ENCODE data around the gene MEAK7. TPM values are rescaled to one million over a fixed set of nuclear protein-coding genes. Genes with fewer than 3 reads are reported as not detected.

MEAK7 gene
- total and polyA plus RNA-seq, 2 of the 4 experiments (the other 2 are of a cell fraction) = 27.4 to 39.0 TPM

DNA sequence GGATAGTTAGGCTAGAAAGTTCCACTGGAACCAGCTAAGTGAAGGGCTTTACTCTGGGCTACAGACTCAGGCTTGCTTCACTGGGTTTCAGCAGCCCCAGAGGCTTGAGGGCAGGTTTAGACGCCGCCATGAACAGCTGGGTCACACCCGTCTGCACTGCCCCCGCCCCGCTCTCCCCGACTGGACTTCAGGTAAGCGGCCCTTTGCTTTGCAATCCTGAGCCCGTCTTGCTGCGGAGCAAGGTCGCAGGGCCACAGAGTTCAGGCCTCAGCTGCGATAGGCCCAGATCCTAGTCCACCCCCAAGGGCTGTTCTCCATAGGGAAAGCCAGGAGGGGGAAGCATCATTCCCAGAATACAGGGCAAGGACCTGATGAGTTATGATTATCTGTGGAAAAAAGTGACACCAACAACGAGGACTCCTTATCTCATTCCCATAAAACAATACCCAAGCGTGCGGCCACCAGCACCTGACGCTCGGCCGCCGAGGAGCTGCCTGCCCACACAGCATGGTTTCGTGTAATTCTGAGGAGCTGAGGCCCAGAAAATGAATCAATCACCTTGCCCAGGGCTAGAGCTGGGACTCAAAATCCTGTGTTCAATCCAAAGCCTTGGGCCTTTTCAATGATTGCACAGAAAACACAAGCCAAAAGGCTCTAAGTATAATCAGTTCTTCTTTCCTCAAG, 20.4 kb downstream of the MEAK7 start:
- no peak overlapping the region for H3K18ac ChIP-seq (ENCODE audit: low read depth, low read length)
- peaks cover 56% of the 10 kb centered on the region for H3K36me3 ChIP-seq (ENCODE audit: control insufficient read depth, insufficient read depth, low read length)
- intact Hi-C loops (cut with micrococcal nuclease) = loop anchor here (1.0 to 10.0 kb wide), 3 partner anchors 207 to 369 kb away; partner anchors contain the start of gene MBTPS1
- no peak overlapping the region for H4K91ac ChIP-seq (ENCODE audit: insufficient read depth, low read depth, low read length)
- no peaks in the 10 kb centered on the region for H3K9me3 ChIP-seq (ENCODE audit: control insufficient read depth, insufficient read depth, low read length)
- no peak overlapping the region for H2BK5ac ChIP-seq (ENCODE audit: low read depth, low read length, poor library complexity, severe bottlenecking)
- no peak overlapping the region for H2BK20ac ChIP-seq (ENCODE audit: low read depth, low read length)
- in situ Hi-C loops (cut with MboI; ENCODE audit: low sequenced_read_pairs) = loop anchor here (10.0 to 25.0 kb wide), 2 partner anchors 399 to 522 kb away; partner anchors contain the start of genes NECAB2 and OSGIN1
- H2BK15ac ChIP-seq (ENCODE audit: low read depth, low read length) = no peak overlapping the region
- H3K9ac ChIP-seq (ENCODE audit: low read depth, low read length) = no peak overlapping the region
- no peak overlapping the region for H3K56ac ChIP-seq (ENCODE audit: extremely low read depth, insufficient read depth, low read length)
- H4K20me1 ChIP-seq (ENCODE audit: insufficient read depth, low read length) = peaks cover 11% of the 10 kb centered on the region
- ChIA-PET POLR2A (ENCODE audit: unreplicated experiment) (no interaction called here), CTCF (interaction anchor here (0.6 to 0.9 kb wide), 3 partner anchors 10 to 207 kb away, joined by 3 to 5 read pairs (median 4); no protein-coding TSS in a partner anchor)
- H3K14ac ChIP-seq (replicated peaks; ENCODE audit: low read depth, low read length) = no peak overlapping the region
- dilution Hi-C loops (cut with HindIII; ENCODE audit: low sequenced_read_pairs, unreplicated experiment) = no loop called here
- H4K5ac ChIP-seq (ENCODE audit: low read depth, low read length) = no peak overlapping the region
- no peak overlapping the region for H4K8ac ChIP-seq (ENCODE audit: low read depth in 2 of 2, low read length in 2 of 2)
- TF ChIP-seq CHD1 (IDR thresholded peaks at IDR 0.05; ENCODE audit: low read depth, low read length) = no peak
- TF ChIP-seq POLR2A (IDR thresholded peaks at IDR 0.05; ENCODE audit: low read depth, low read length) = no peak
- TF ChIP-seq FOS (IDR thresholded peaks at IDR 0.05; ENCODE audit: low read depth, low read length) = no peak
- no peak for TF ChIP-seq RAD21 (IDR thresholded peaks at IDR 0.05; ENCODE audit: low read length)
- no peak for TF ChIP-seq RFX5 (IDR thresholded peaks at IDR 0.05; ENCODE audit: low read depth, low read length)
- TF ChIP-seq MXI1 (IDR thresholded peaks at IDR 0.05; ENCODE audit: borderline replicate concordance, low read depth, low read length) = no peak
- TF ChIP-seq SMC3 (IDR thresholded peaks at IDR 0.05; ENCODE audit: low read depth, low read length) = no peak
- no peak for TF ChIP-seq CTCF (conservative IDR thresholded peaks at IDR 0.05; ENCODE audit: low read depth, low read length)
- TF ChIP-seq RCOR1 (IDR thresholded peaks at IDR 0.05; ENCODE audit: insufficient replicate concordance, low read length) = no peak
- WGBS, 2 experiments (ENCODE audit: extremely low coverage in 2 of 2, insufficient read length in 1 of 2) = 96% methylated on average over 12 of the region's 19 CpGs; no CpG with 5 or more reads in 1 of the 2 experiments
- H3K4me3 ChIP-seq (ENCODE audit: insufficient read depth, low read depth, low read length) = no peak overlapping the region
- no peak overlapping the region for H3K4ac ChIP-seq (ENCODE audit: low read depth, low read length)
- H3K79me1 ChIP-seq (ENCODE audit: low read depth in 1 of 2, low read length in 2 of 2) = peaks cover 1 to 54% of the 10 kb centered on the region in 2 experiments; a peak in 3 of 4 replicates
- H2AK5ac ChIP-seq (ENCODE audit: low read depth, low read length) = no peak overlapping the region
- H2AFZ ChIP-seq (replicated peaks; ENCODE audit: low read length, poor library complexity) = no peak overlapping the region
- BruUV-seq (replicated peaks) = no TSS peak
- H3K27me3 ChIP-seq (ENCODE audit: control insufficient read depth, insufficient read depth, low read length) = no peaks in the 10 kb centered on the region
- no peaks in the 10 kb centered on the region; the same call in 1 of the 2 replicates for H3K4me1 ChIP-seq (ENCODE audit: control insufficient read depth, insufficient read depth, low read length)
- no peak overlapping the region for H3K23ac ChIP-seq (ENCODE audit: low read depth, low read length)
- no peak for ATAC-seq (ENCODE audit: low read depth)
- no peak for DNase-seq
- H3K9me1 ChIP-seq (ENCODE audit: insufficient read depth, low read length) = peaks cover under 1% of the 10 kb centered on the region; the same call in 1 of the 2 replicates
- no peak overlapping the region for H2AK9ac ChIP-seq (replicated peaks; ENCODE audit: low read depth, low read length, poor library complexity)
- H3K4me2 ChIP-seq (ENCODE audit: low read depth, low read length) = no peak overlapping the region
- H3K27ac ChIP-seq (ENCODE audit: insufficient read depth, low read length) = no peak overlapping the region
- no peak overlapping the region for H2BK120ac ChIP-seq (ENCODE audit: low read depth, low read length)
